H1 (cell line): Measurements from ENCODE around the gene PAF1. TPM values are rescaled to one million over a fixed set of nuclear protein-coding genes. Genes with fewer than 3 reads are reported as not detected.
A peak's percentile ranks its signal among the peaks of the same experiment; 100 is the strongest.

ENCODE experiments used
- CTCF ChIA-PET: fragments of 300-600 bp; sonication (Branson Sonifier 250); formaldehyde crosslinking; loops from one replicate; lab custom pipeline; 2021; ENCODE audit not compliant: partially characterized antibody; lab: Charles Lee
- POLR2A ChIA-PET: fragments of 300-600 bp; sonication (Branson Sonifier 250); formaldehyde crosslinking; loops from one replicate; lab custom pipeline; 2021; ENCODE audit warnings: inconsistent platforms; ENCODE audit not compliant: partially characterized antibody; lab: Charles Lee
- DNase-seq, 2 experiments: peaks; one replicate each; pipeline versions ENCODE4 v3.0.0 to v3.0.0-alpha.2; 2010 to 2022; ENCODE audit warnings: low spot score in 2 of 2, low read depth in 1 of 2, mixed read lengths in 1 of 2
- FAIRE-seq: peaks from 2 replicates; lab custom pipeline; 2011; peaks lifted over from hg19 to GRCh38; lab: Jason Lieb, UNC
- H2AFZ ChIP-seq: 2 replicates; pipeline ENCODE4 v1.8.1; 2012; ENCODE audit warnings: low read length, inconsistent platforms
- H2AK5ac ChIP-seq: 2 replicates; pipeline ENCODE4 v1.6.1; 2013; ENCODE audit warnings: low read depth, low read length
- H2BK120ac ChIP-seq: replicated peaks from 2 replicates; pipeline ENCODE3; 2013; ENCODE audit warnings: low read depth, low read length, inconsistent platforms
- H2BK12ac ChIP-seq: 2 replicates; pipeline ENCODE4 v1.6.1; 2013; ENCODE audit warnings: low read depth, low read length
- H2BK15ac ChIP-seq: 2 replicates; pipeline ENCODE4 v1.6.1; 2013; ENCODE audit warnings: low read length
- H2BK20ac ChIP-seq: 2 replicates; pipeline ENCODE4 v1.6.1; 2013; ENCODE audit warnings: low read length
- H2BK5ac ChIP-seq: 2 replicates; pipeline ENCODE4 v1.6.1; 2013; ENCODE audit warnings: low read depth, low read length
- H3K14ac ChIP-seq: 2 replicates; pipeline ENCODE4 v1.6.1; 2013; ENCODE audit warnings: inconsistent platforms; ENCODE audit not compliant: insufficient read length
- H3K18ac ChIP-seq: 2 replicates; pipeline ENCODE4 v1.6.1; 2013; ENCODE audit warnings: low read length; ENCODE audit errors: extremely low read depth
- H3K23ac ChIP-seq: 2 replicates; pipeline ENCODE4 v1.6.1; 2013; ENCODE audit warnings: inconsistent platforms; ENCODE audit not compliant: insufficient read length
- H3K23me2 ChIP-seq: 2 replicates; pipeline ENCODE4 v1.6.1; 2013; ENCODE audit warnings: low read depth, low read length
- H3K27ac ChIP-seq: 2 replicates; pipeline ENCODE4 v1.6.1; 2011; ENCODE audit warnings: low read depth, low read length, inconsistent platforms
- H3K27me3 ChIP-seq, 4 experiments: replicated peaks in 1 of 4; 1 replicate in 1 of 4; 2 replicates in 3 of 4; pipeline versions ENCODE4 v1.6.1 to v1.8.1; 2011 to 2013; ENCODE audit warnings: low read length in 3 of 4, mild to moderate bottlenecking in 3 of 4, inconsistent platforms in 2 of 4, mixed read lengths in 2 of 4, moderate library complexity in 1 of 4; ENCODE audit not compliant: control insufficient read depth in 3 of 4, insufficient read depth in 3 of 4; ENCODE audit errors: extremely low read depth in 1 of 4
- H3K36me3 ChIP-seq, 4 experiments: 2 replicates each; pipeline versions ENCODE4 v1.6.1 to v1.8.1; 2011 to 2013; ENCODE audit warnings: mild to moderate bottlenecking in 4 of 4, low read length in 3 of 4, moderate library complexity in 2 of 4, control low read depth in 1 of 4, inconsistent platforms in 1 of 4; ENCODE audit not compliant: insufficient read depth in 4 of 4, control insufficient read depth in 2 of 4
- H3K4ac ChIP-seq: replicated peaks from 2 replicates; pipeline ENCODE3; 2013; ENCODE audit warnings: low read length, low read depth, mixed read lengths, inconsistent platforms; ENCODE audit not compliant: insufficient read length
- H3K4me1 ChIP-seq, 4 experiments: replicated peaks in 1 of 4; 1 replicate in 1 of 4; 2 replicates in 3 of 4; pipeline versions ENCODE4 v1.6.1 to v1.8.1; 2011 to 2013; ENCODE audit warnings: low read length in 3 of 4, inconsistent platforms in 2 of 4, mixed read lengths in 1 of 4; ENCODE audit not compliant: insufficient read depth in 4 of 4, control insufficient read depth in 3 of 4
- H3K4me2 ChIP-seq, 2 experiments: 2 replicates each; pipeline versions ENCODE4 v1.6.1 to v1.8.1; 2011 to 2013; ENCODE audit warnings: low read depth in 2 of 2, low read length in 2 of 2, control low read depth in 1 of 2, inconsistent platforms in 1 of 2, mild to moderate bottlenecking in 1 of 2; ENCODE audit not compliant: insufficient read depth in 1 of 2
- H3K4me3 ChIP-seq, 4 experiments: fragments of 200-600, 300-600 bp in 1 of 4; sonication (generic), shearing (Covaris generic), sonication (Bioruptor Twin) in 1 of 4; 2 replicates each; pipeline versions ENCODE4 v1.5.1 to v1.8.1; 2011 to 2016; ENCODE audit warnings: low read length in 4 of 4, low read depth in 3 of 4, control low read depth in 2 of 4, inconsistent platforms in 2 of 4, mild to moderate bottlenecking in 2 of 4, mixed read lengths in 1 of 4, moderate library complexity in 1 of 4; ENCODE audit not compliant: insufficient read depth in 2 of 4; ENCODE audit errors: extremely low read depth in 1 of 4
- H3K56ac ChIP-seq: replicated peaks from 2 replicates; pipeline ENCODE3; 2013; ENCODE audit warnings: low read depth, mild to moderate bottlenecking, mixed read lengths, low read length, inconsistent platforms; ENCODE audit not compliant: insufficient read length
- H3K79me1 ChIP-seq: 2 replicates; pipeline ENCODE4 v1.6.1; 2013; ENCODE audit warnings: low read depth, low read length, control low read depth
- H3K79me2 ChIP-seq, 2 experiments: 2 replicates each; pipeline versions ENCODE4 v1.6.1 to v1.8.1; 2012 to 2013; ENCODE audit warnings: low read length in 2 of 2, mild to moderate bottlenecking in 2 of 2, inconsistent platforms in 1 of 2; ENCODE audit not compliant: insufficient read depth in 2 of 2, control insufficient read depth in 1 of 2
- H3K9ac ChIP-seq, 4 experiments: replicated peaks in 1 of 4; 1 replicate in 1 of 4; 2 replicates in 3 of 4; pipeline versions ENCODE4 v1.6.1 to v1.8.1; 2011 to 2013; ENCODE audit warnings: low read depth in 3 of 4, low read length in 3 of 4, control low read depth in 2 of 4, mild to moderate bottlenecking in 2 of 4, moderate library complexity in 2 of 4, inconsistent platforms in 1 of 4; ENCODE audit errors: extremely low read depth in 1 of 4
- H3K9me3 ChIP-seq, 2 experiments: 2 replicates each; pipeline versions ENCODE4 v1.6.1 to v1.8.1; 2012 to 2013; ENCODE audit warnings: mild to moderate bottlenecking in 2 of 2, moderate library complexity in 2 of 2, control low read depth in 1 of 2, inconsistent platforms in 1 of 2, low read depth in 1 of 2, low read length in 1 of 2, mixed read lengths in 1 of 2; ENCODE audit not compliant: insufficient read depth in 2 of 2
- H4K20me1 ChIP-seq, 2 experiments: replicated peaks in 1 of 2; 2 replicates each; pipeline versions ENCODE3 to v1.8.1; 2011 to 2013; ENCODE audit warnings: inconsistent platforms in 2 of 2, low read length in 2 of 2, mild to moderate bottlenecking in 1 of 2; ENCODE audit not compliant: insufficient read depth in 2 of 2, control insufficient read depth in 1 of 2
- H4K5ac ChIP-seq: 2 replicates; pipeline ENCODE4 v1.6.1; 2013; ENCODE audit warnings: low read length, low read depth, mixed read lengths, inconsistent platforms; ENCODE audit not compliant: insufficient read length
- H4K8ac ChIP-seq: 2 replicates; pipeline ENCODE4 v1.8.0; 2013; ENCODE audit warnings: mild to moderate bottlenecking, moderate library complexity, low read length, inconsistent platforms; ENCODE audit not compliant: insufficient read depth; ENCODE audit errors: extremely low read depth
- H4K91ac ChIP-seq: replicated peaks from 2 replicates; pipeline ENCODE3; 2013; ENCODE audit warnings: low read length, mixed read lengths, inconsistent platforms; ENCODE audit not compliant: insufficient read length
- ASH2L ChIP-seq: fragments of 200-600, 300-600 bp; sonication (generic); IDR thresholded peaks from one replicate; pipeline ENCODE4 v1.7.1; 2017; ENCODE audit warnings: low read length
- BCL11A ChIP-seq, 2 experiments: IDR thresholded peaks; one replicate each; pipeline ENCODE4 v1.6.1; 2011; ENCODE audit warnings: low read depth in 2 of 2, low read length in 2 of 2, mild to moderate bottlenecking in 2 of 2
- CHD2 ChIP-seq: IDR thresholded peaks from 2 replicates; pipeline ENCODE4 v1.6.1; 2012; ENCODE audit warnings: low read length, improper control_type of control experiment
- FOSL1 ChIP-seq: IDR thresholded peaks from 2 replicates; pipeline ENCODE4 v1.6.1; 2011; ENCODE audit warnings: mild to moderate bottlenecking, low read depth, low read length, moderate library complexity; ENCODE audit not compliant: insufficient read depth
- JUN ChIP-seq: IDR thresholded peaks from 2 replicates; pipeline ENCODE4 v1.6.1; 2011; ENCODE audit warnings: low read depth, mild to moderate bottlenecking, improper control_type of control experiment, low read length
- POLR2AphosphoS5 ChIP-seq: IDR thresholded peaks from 2 replicates; pipeline ENCODE4 v1.6.1; 2011; ENCODE audit warnings: low read depth, low read length
- POU5F1 ChIP-seq: IDR thresholded peaks from 2 replicates; pipeline ENCODE4 v1.6.1; 2011; ENCODE audit warnings: low read depth, mild to moderate bottlenecking, low read length, moderate library complexity
- SP2 ChIP-seq: IDR thresholded peaks from 2 replicates; pipeline ENCODE4 v1.6.1; 2012; ENCODE audit warnings: mild to moderate bottlenecking, low read length, inconsistent platforms
- TCF12 ChIP-seq: IDR thresholded peaks from 2 replicates; pipeline ENCODE4 v1.6.1; 2011; ENCODE audit warnings: low read depth, mild to moderate bottlenecking, low read length
- ZNF274 ChIP-seq: IDR thresholded peaks from 2 replicates; pipeline ENCODE4 v1.7.0; 2012; ENCODE audit warnings: low read length, borderline replicate concordance; ENCODE audit errors: extremely low read depth
- WGBS, 2 experiments: shearing (Covaris generic) in 1 of 2; methylation state at CpG; one replicate each; pipeline versions ENCODE4 v1.1.6 to v1.1.7; 2013 to 2015; ENCODE audit warnings: low lambda C conversion rate in 2 of 2, mixed read lengths in 2 of 2, inconsistent platforms in 1 of 2, low coverage in 1 of 2, missing lambda C conversion rate in 1 of 2; ENCODE audit not compliant: insufficient replicate concordance in 2 of 2, insufficient coverage in 1 of 2, insufficient read length in 1 of 2; ENCODE audit errors: extremely low coverage in 1 of 2, missing lambda C conversion rate in 1 of 2; 5-methylcytosine and 5-hydroxymethylcytosine counted together
- polyA plus RNA-seq, 7 experiments: library from polyadenylated mRNA; depleted of rRNA in 3 of 7; stranded (reverse) in 5 of 7; unstranded in 2 of 7; fragments of >200 nt in 5 of 7; fragments of 200-250 nt in 2 of 7; gene quantifications; 1 replicate in 5 of 7; 2 replicates in 1 of 7; 4 replicates in 1 of 7; pipeline versions ENCODE4 v1.2.1 to v1.2.3, GENCODE V29; 2011 to 2013; ENCODE audit warnings: missing spikeins in 2 of 7, mixed read lengths in 2 of 7
- total RNA-seq: library from RNA; stranded (reverse); fragmentation: NEBNext Ultra II Directional; extraction: Animal tissue kit (Norgen Biotek cat#: 25700); gene quantifications from 2 replicates; pipeline ENCODE4 v1.2.1, GENCODE V29; 2021
- TF ChIP-seq, protein P1 (sequence below): IDR thresholded peaks from 2 replicates; pipeline ENCODE4 v1.6.1; 2012; ENCODE audit warnings: low read length, inconsistent platforms

Gene PAF1
- total and polyA plus RNA-seq, 2 of the 8 experiments (the other 6 are each of a cell fraction or from before 2014, with no cell fraction given): 31.4 to 58.6 TPM

DNA sequence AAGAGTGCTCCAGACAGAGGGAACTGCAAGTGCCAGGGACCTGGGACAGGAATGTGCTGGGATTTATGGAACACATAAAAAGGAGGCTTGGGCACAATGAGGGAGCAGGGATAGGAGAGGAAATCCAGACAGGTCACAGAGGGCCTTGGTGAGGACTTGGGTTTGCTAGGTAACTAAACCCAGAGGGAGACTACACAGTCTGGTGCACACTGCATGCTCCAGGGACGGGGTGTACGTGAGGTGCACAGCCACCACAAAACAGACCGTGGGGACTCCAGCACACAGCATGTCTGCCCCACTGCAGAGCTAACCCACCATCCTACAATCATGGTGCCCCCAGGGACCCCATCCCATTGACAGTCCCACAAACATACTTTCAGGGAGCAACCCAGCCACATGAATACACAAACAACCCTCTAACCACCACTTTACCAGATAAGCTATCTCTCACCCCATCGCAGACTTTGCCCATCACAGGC, 10.2 kb upstream of the PAF1 start:
- H2BK12ac ChIP-seq: peak overlapping the region; percentile 95
- H3K27ac ChIP-seq: no peak overlapping the region
- H3K9me3 ChIP-seq: no peaks in the 10 kb centered on the region
- WGBS, 2 experiments: 96% methylated on average over 4 of the region's 4 CpGs; no CpG with 5 or more reads in 1 of the 2 experiments
- H3K4me1 ChIP-seq: peaks cover 6 to 32% (median 19%) of the 10 kb centered on the region in 4 experiments
- no peak overlapping the region; the same call in 1 of the 2 replicates for H4K8ac ChIP-seq
- no peak overlapping the region for H3K9ac ChIP-seq
- H3K14ac ChIP-seq: no peak overlapping the region
- no peak overlapping the region for H3K4me3 ChIP-seq
- H2AFZ ChIP-seq: no peak overlapping the region
- TF ChIP-seq, protein P1, sequence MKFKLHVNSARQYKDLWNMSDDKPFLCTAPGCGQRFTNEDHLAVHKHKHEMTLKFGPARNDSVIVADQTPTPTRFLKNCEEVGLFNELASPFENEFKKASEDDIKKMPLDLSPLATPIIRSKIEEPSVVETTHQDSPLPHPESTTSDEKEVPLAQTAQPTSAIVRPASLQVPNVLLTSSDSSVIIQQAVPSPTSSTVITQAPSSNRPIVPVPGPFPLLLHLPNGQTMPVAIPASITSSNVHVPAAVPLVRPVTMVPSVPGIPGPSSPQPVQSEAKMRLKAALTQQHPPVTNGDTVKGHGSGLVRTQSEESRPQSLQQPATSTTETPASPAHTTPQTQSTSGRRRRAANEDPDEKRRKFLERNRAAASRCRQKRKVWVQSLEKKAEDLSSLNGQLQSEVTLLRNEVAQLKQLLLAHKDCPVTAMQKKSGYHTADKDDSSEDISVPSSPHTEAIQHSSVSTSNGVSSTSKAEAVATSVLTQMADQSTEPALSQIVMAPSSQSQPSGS: no peak
- no peak for TF ChIP-seq FOSL1
- no peak for TF ChIP-seq ASH2L
- TF ChIP-seq JUN: no peak
- no peak for TF ChIP-seq SP2
- TF ChIP-seq CHD2: no peak
- TF ChIP-seq ZNF274: no peak
- TF ChIP-seq TCF12: no peak
- TF ChIP-seq BCL11A (IDR thresholded peaks at IDR 0.05; ENCODE audit: low read depth in 2 of 2, low read length in 2 of 2): no peak
- no peak for TF ChIP-seq POU5F1
- TF ChIP-seq POLR2AphosphoS5: no peak; the same call in 1 of the 2 replicates
- TF ChIP-seq, all 59 proteins: peak for 0
- Histone ChIP-seq H3K23ac (no peak overlapping the region), H3K27me3 (no peaks in the 10 kb centered on the region), H3K36me3 (no peaks in the 10 kb centered on the region; a peak in 1 of 8 replicates), H2BK120ac (peak overlapping the region; percentile 86), H2BK15ac (peak overlapping the region; percentile 85; the same call in 1 of the 2 replicates), H4K20me1 (peaks cover 2 to 7% of the 10 kb centered on the region in 2 experiments), H2AK5ac (peak overlapping the region; percentile 99), H2BK5ac (peak overlapping the region; percentile 86), H4K5ac (no peak overlapping the region), H3K23me2 (peaks cover 13% of the 10 kb centered on the region; the same call in 1 of the 2 replicates), H3K79me1 (no peaks in the 10 kb centered on the region), H4K91ac (peak overlapping the region; percentile 91), H3K4me2 (no peak overlapping the region; a peak in 1 of 4 replicates), H3K4ac (no peak overlapping the region), H3K18ac (no peak overlapping the region; the same call in none of the 2 replicates), H2BK20ac (no peak overlapping the region; the same call in 1 of the 2 replicates), H3K56ac (no peak overlapping the region), H3K79me2 (no peaks in the 10 kb centered on the region)
- FAIRE-seq (no peak), DNase-seq (no peak)
- POLR2A ChIA-PET: interaction anchor here (0.7 to 14.3 kb wide), 13 partner anchors 8 to 98 kb away, joined by 3 to 234 read pairs (median 4); partner anchors contain the start of genes MED29, PAF1, PLEKHG2 and RPS16
- CTCF ChIA-PET: interaction anchor here (0.6 to 9.5 kb wide), 7 partner anchors 10 to 102 kb away, joined by 3 to 128 read pairs (median 4); partner anchors contain the start of genes MED29, PAF1 and PLEKHG2
